GM21367 (cell line): ENCODE results near the gene SLC2A5.
"Not testable (repeated sequence)": the region's sequence is repeated elsewhere in the genome, so short reads cannot be mapped to it uniquely, and the experiment has no call there.

Source experiments
- ATAC-seq: cut with Tn5 transposase; IDR thresholded peaks from one replicate; pipeline ENCODE4 v1.9.1; 2021; ENCODE audit not compliant: unreplicated experiment

Gene SLC2A5

GRCh38 chr1:9069326-9070100 lies at the start of gene SLC2A5:
TSS of gene SLC2A5 (minus strand) at chr1:9069635. CDS start at chr1:9069536, 99 bp downstream.
- peak; percentile 82 for ATAC-seq

- no peak for ATAC-seq
Measured at GRCh38 chr1:9118186-9118585, 48.8 kb upstream of the SLC2A5 start.

- ATAC-seq: no peak
Measured at GRCh38 chr1:9115351-9116205, 46.1 kb upstream of the SLC2A5 start.

- ATAC-seq: no peak
Measured at GRCh38 chr1:9112961-9113880, 43.8 kb upstream of the SLC2A5 start.

- no peak for ATAC-seq
Measured at GRCh38 chr1:9111957-9112356, 42.5 kb upstream of the SLC2A5 start.

GRCh38 chr1:9111357-9111691 lies 41.9 kb upstream of the SLC2A5 start:
- no peak for ATAC-seq

- ATAC-seq: no peak
Measured at GRCh38 chr1:9110669-9111356, 41.4 kb upstream of the SLC2A5 start.

GRCh38 chr1:9108056-9108665 lies 38.7 kb upstream of the SLC2A5 start:
- no peak for ATAC-seq

GRCh38 chr1:9107136-9107535 lies 37.7 kb upstream of the SLC2A5 start:
- no peak for ATAC-seq

GRCh38 chr1:9106286-9106685 lies 36.9 kb upstream of the SLC2A5 start:
- ATAC-seq: no peak

- ATAC-seq: no peak
Measured at GRCh38 chr1:9105336-9105867, 36.0 kb upstream of the SLC2A5 start.

- ATAC-seq: no peak
Measured at GRCh38 chr1:9101510-9102146, 32.2 kb upstream of the SLC2A5 start.

GRCh38 chr1:9100471-9101043 lies 31.1 kb upstream of the SLC2A5 start:
- no peak for ATAC-seq

GRCh38 chr1:9099555-9099954 lies 30.1 kb upstream of the SLC2A5 start:
- ATAC-seq: no peak

GRCh38 chr1:9097947-9098705 lies 28.7 kb upstream of the SLC2A5 start:
- no peak for ATAC-seq

GRCh38 chr1:9095818-9096217 lies 26.4 kb upstream of the SLC2A5 start:
- ATAC-seq: no peak

GRCh38 chr1:9093996-9094595 lies 24.7 kb upstream of the SLC2A5 start:
- not testable (repeated sequence) for ATAC-seq

GRCh38 chr1:9093581-9093980 lies 24.1 kb upstream of the SLC2A5 start:
- ATAC-seq: no peak
